Left lobe of liver (tissue), 2 donors: ENCODE results near the gene SLC46A1. TPM values are rescaled to one million over a fixed set of nuclear protein-coding genes. Genes with fewer than 3 reads are reported as not detected.
"Not testable (repeated sequence)": the region's sequence is repeated elsewhere in the genome, so short reads cannot be mapped to it uniquely, and the experiment has no call there.

Experiments used
- ATAC-seq: fragments of 200-7000 bp; cut with Tn5 transposase; one replicate; pipeline ENCODE4 v1.9.1; 2020; ENCODE audit warnings: mild to moderate bottlenecking, moderate library complexity
- DNase-seq: peaks from one replicate; pipeline ENCODE4 v3.0.0-alpha.2; 2020; ENCODE audit warnings: low spot score
- total RNA-seq: library from RNA; stranded (reverse); gene quantifications from one replicate; pipeline ENCODE4 v1.2.1, GENCODE V29; 2021
- donor health status: DM: no; HTN: no; CAD: no; lungs with moderate emphysema.
- donor health status: DM: no; HTN: yes; CAD: no.

The SLC46A1 gene
- total RNA-seq = 46.2 TPM

DNA sequence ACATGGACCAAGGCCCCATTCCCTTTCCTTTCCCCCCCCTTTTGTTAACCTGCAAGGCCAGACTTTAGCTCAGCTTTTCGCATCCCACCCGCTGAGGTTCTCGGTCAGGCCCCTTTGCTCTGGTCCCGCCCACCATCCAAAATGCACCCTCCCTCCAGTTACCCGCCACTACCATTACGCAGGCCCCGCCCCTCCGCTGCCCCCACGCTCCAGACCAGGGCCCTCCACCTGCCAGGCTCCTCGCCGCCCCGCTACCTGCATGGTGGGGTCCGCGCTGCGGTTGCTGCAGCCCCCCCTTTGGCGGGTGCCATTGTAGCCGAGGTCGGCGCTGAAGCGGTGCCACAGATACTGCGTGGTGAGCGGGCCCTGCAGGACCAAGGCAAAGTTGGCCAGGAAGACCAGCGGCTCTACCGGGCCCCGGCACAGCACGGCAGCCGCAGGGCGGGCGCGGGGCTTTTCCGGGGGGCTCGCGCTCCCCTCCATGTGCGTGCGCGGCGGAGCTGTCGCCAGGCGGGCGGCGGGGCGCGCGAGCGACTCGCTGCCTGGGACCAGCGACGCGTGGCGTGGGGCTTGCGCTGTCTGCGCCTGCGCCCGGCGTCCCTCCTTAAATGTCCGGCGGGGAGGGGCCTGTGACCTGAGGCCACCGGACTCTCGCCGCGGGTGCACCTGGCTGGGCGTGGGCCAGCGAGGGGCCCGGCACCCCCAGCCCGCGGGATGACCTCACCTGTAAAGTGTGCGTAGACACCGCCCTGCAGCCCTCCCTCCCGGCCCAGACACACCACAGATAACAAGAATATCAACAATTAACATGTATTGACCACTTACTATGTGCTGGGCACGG lies at the start of gene SLC46A1:
SLC46A1 (minus strand) TSS at position 581 of the 841 bp plus-strand sequence; CDS start at position 483, 98 bp downstream.
- ATAC-seq (peak; percentile 85), DNase-seq (peak; percentile 81)

DNA sequence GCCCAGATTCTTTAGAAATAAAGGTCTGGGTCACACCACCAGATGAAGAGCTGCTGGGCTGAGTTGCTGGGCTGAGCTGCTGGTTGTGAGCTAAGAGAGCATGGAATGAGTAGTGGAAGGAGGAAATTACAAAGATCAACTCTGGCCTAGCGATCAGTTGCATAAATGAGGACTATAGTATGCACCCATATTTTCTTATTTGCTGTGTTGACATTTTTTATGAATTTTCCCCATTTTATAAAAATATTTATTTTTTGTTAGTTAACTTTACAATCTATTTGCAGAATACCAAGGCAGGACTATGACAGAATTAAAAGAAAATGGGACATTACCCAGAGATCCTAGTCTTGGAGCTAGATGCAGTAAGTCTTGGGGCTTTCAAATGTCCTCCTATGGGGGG lies 43.8 kb upstream of the SLC46A1 start:
- no peak for DNase-seq
- no peak for ATAC-seq

- no peak for ATAC-seq
- no peak for DNase-seq
These were observed 41.4 kb upstream of the SLC46A1 start for GRCh38 chr17:28447396-28447760.

DNA sequence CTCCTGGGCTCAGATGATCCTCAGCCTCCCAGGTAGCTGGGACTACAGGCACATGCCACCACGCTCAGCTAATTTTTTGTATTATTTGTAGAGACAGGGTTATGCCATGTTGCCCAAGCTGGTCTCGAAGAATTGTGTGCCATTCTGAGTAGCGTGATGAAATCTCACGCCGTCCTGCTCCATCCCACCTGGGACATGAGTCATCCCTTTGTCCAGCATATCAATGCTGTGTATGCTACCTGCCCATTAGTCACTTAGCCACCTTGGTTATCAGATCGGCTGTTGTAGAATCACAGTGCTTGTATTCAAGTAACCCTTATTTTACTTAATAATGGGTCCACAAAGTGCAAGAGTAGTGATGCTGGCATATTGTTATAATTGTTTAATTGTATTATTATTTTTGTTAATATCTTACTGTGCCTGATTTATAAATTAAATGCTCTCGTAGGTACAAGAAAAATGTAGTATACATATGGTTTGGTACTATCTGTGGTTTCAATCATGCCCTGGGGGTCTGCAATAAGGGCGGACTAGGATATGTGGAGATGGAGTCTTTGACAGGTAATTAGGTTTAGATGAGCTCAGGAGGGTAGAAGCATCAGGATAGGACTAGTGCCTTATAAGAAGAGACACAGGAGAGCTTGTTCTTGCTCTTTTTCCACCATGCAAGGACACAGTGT lies 40.8 kb upstream of the SLC46A1 start:
- no peak for ATAC-seq
- no peak for DNase-seq

GRCh38 chr17:28443901-28444638 lies 38.1 kb upstream of the SLC46A1 start:
- ATAC-seq (peak; percentile 89), DNase-seq (peak; percentile 77)

- not testable (repeated sequence) for ATAC-seq, DNase-seq
These were observed 28.3 kb upstream of the SLC46A1 start for GRCh38 chr17:28434326-28434725.

- no peak for ATAC-seq
- no peak for DNase-seq
These were observed 27.7 kb upstream of the SLC46A1 start for GRCh38 chr17:28433721-28434120.

DNA sequence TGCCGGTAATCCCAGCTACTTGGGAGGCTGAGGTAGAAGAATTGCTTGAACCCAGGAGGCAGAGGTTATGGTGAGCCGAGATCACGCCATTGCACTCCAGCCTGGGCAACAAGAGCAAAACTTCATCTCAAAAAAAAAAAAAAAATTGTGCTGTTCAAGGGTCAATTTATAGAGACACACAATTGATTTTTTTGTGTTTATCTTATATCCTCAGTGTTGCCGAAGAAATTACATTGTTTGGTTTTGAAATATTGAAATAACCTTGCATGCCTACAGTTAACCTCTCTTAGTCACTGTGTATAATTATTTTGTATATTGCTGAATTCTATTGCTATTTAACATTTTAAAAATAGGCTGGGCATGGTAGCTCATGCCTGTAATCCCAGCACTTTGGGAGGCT lies 22.0 kb upstream of the SLC46A1 start:
- ATAC-seq = not testable (repeated sequence)

GRCh38 chr17:28427371-28427770 lies 21.4 kb upstream of the SLC46A1 start:
- DNase-seq (no peak), ATAC-seq (no peak)

More for the DNA sequence above, 22.0 kb upstream of the SLC46A1 start:
- not testable (repeated sequence) for DNase-seq

DNA sequence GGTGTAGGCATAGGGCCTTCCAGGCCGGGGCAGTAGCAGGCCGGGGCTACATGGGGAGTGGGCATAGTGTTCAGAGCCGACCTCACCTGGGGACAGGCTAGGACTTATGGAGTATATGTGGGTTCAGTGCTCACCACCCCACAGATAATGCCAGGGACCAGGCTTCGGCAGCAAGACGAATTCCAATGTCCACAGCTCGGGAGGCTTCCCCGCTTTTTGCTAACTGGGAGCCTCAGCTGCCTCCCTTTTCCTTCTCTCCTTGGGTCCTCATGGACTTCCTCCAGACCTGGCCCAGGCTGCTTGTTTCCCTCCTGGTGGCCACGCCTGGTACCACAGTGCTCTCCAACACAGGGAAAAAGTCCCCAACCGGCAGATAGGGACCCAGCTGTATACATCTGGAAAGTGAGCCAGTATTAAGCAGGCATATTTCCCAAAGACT lies 20.1 kb upstream of the SLC46A1 start:
- DNase-seq (no peak), ATAC-seq (peak; percentile 32)

GRCh38 chr17:28425206-28425605 lies 19.2 kb upstream of the SLC46A1 start:
- ATAC-seq (no peak), DNase-seq (no peak)

DNA sequence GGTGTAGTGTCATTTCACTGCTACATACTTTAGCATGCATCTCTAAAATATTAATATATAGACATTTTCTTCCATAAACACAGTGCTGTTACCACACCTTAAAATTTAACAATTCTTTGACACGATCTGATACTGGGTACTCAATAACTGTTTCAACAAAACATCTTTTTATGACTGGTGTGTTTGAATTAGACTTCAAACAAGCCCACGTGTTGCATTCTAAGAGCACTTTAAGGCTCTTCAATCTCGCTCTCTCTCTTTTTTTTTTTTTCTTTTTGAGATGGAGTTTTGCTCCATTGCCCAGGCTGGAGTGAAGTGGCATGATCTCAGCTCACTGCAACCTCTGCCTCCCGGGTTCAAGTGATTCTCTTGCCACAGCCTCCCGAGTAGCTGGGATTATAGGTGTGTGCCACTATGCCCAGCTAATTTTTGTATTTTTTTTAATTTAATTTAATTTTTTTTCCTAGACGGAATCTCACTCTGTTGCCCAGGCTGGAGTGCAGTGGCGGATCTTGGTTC lies 15.8 kb upstream of the SLC46A1 start:
- no peak for ATAC-seq
- no peak for DNase-seq

GRCh38 chr17:28416703-28417311 lies 10.8 kb upstream of the SLC46A1 start:
- DNase-seq (peak; percentile 71), ATAC-seq (peak; percentile 99)

DNA sequence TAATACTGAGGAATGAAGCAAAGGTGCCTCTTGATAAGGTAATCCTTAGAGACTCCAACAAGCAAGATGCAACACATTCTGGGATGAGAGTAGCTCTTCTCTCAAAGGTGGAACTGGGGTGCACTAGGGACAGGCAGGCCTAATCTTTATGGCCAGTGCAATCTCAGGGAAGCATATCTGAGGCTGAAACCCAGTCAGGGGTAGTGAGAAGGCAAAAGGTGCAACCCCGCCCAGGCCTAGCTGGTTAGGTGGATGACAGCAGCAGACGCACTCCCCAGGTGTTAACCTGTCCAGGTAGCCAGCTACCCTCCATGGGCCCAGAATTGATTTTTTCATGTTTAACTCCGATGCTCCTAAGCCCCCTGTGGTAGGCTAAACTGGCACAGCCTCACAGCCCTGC lies 9.9 kb upstream of the SLC46A1 start:
- DNase-seq (no peak), ATAC-seq (no peak)

GRCh38 chr17:28413804-28414203 lies 7.8 kb upstream of the SLC46A1 start:
- DNase-seq (no peak), ATAC-seq (no peak)

- ATAC-seq (no peak), DNase-seq (no peak)
These were observed 6.1 kb upstream of the SLC46A1 start for GRCh38 chr17:28412099-28412498.

- no peak for DNase-seq
- ATAC-seq = no peak
These were observed 1.9 kb upstream of the SLC46A1 start for GRCh38 chr17:28407974-28408306.

- ATAC-seq (no peak), DNase-seq (no peak)
These were observed 1.3 kb upstream of the SLC46A1 start for GRCh38 chr17:28407130-28407973.

- DNase-seq = no peak
- ATAC-seq = no peak
These were observed 432 bp upstream of the SLC46A1 start for GRCh38 chr17:28406473-28406814.
